GM12874 (cell line): Measurements from ENCODE around the gene TRIO.

ENCODE experiments used
- CTCF ChIP-seq: IDR thresholded peaks from 2 replicates; pipeline ENCODE4 v1.5.1; 2011; ENCODE audit warnings: low read depth, mild to moderate bottlenecking, control low read depth, low read length, moderate library complexity; ENCODE audit not compliant: insufficient read depth

TRIO gene

GRCh38 chr5:14155739-14156138 lies 12.6 kb downstream of the TRIO start:
- TF ChIP-seq CTCF: no peak

- no peak for TF ChIP-seq CTCF
Observed at GRCh38 chr5:14156290-14156649, 13.1 kb downstream of the TRIO start.

- no peak for TF ChIP-seq CTCF
Observed at GRCh38 chr5:14156650-14157492, 13.7 kb downstream of the TRIO start.

DNA sequence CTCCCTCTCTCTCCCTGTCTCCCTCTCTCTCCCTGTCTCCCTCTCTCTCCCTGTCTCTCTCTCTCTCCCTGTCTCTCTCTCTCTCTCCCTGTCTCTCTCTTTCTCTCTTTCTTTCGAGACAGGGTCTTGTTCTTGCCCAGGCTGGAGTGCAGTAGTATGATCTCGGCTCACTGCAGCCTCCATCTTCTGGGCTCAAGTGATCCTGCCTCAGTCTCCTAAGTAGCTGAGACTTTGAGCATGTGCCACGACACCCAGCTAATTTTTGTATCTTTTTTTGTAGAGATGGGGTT lies 14.3 kb downstream of the TRIO start:
- TF ChIP-seq CTCF: no peak

DNA sequence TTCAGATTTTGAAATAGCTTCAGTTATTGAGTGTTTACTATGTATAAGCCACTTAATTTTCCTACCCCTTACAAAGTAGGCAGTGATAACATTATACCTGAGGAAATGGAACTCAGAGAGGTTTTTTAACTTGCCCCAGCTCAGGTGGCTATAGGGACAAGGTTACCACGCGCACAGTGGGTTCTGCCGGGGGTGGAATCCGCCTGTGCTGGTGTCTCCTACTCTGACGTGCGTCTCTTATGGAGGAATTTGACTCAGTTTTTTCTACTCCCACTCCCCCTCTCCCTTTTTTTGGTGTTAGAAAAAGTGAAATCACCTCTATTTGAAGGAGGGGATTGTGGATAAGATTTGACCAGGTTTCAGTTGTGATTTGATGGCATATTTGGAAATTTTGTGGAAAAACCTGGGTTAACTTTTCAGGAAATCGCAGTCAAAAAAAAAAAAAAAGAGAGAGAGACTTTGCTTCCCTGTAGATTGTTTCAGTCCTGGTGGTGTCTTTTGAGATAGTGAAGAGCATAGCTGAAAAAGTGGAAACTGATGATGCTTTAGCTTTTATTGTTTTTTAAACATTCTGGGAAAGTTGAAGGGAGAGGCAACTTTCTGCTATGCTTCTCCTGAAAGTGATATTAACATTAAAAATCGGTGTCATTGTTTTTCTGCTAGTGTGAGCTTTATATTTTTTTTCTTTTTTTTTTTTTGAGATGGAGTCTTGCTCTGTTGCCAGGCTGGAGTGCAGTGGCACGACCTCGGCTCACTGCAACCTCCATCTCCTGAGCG lies 15.9 kb downstream of the TRIO start:
- no peak for TF ChIP-seq CTCF

DNA sequence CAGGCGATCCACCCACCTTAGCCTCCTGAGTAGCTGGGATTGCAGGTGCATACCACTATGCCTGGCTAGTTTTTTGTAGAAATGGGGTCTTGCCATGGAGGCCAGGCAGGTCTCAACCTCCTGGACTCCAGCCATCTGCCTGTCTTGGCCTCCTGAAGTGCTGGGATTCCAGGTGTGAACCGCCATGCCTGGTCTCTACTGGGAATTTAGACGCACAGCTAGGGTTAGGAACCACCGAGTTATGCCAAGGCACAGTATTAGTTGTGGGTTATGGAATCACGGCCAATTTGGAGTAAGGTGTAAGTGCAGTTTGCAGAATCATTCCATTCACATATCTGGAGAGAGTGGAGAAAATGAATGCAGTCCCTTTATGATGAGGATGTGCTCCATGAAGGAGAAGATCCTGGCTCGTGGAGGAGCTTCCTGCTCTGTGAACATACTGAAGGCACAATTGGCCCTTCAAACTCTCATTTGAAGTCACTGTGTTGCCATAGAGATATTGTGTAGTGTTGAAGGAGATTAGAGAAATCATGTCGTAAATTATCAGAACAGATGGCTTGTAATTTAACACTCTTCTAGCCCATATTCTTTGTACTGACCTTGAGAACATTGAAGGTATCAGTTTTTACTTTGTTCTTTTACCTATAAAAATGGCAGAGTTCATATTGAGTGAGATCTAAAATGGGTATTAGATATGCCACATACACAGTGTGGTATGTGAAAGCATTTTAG lies 18.8 kb downstream of the TRIO start:
- TF ChIP-seq CTCF: no peak
